ENCODE data around the gene ZNF324B. TPM values are rescaled to one million over a fixed set of nuclear protein-coding genes. Genes with fewer than 3 reads are reported as not detected.
"Not testable (repeated sequence)": the region's sequence is repeated elsewhere in the genome, so short reads cannot be mapped to it uniquely, and the experiment has no call there.

The ZNF324B gene
- total and polyA plus RNA-seq, 2 of the 8 experiments (the other 6 are each of a cell fraction or from before 2014, with no cell fraction given) = 2.9 to 6.0 TPM

DNA sequence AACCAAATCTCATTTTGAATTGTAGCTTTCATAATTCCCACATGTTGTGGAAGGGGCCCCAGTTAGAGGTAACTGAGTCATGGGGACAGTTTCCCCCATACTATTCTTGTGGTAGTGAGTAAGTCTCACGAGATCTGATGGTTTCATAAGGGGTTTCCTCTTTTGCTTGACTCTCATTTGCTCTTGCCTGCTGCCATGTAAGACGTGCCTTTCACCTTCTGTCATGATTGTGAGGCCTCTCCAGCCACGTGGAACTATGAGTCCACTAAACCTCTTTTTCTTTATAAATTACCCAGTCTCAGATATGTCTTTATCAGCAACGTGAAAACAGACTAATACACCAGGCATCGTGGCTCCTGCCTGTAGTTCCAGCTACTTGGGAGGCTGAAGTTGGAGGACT lies 1.4 kb upstream of the ZNF324B start:
- not testable (repeated sequence) for H3K4me3 ChIP-seq (ENCODE audit: extremely low read depth in 1 of 4, insufficient read depth in 2 of 4, low read depth in 3 of 4, low read length in 4 of 4); H4K5ac ChIP-seq (ENCODE audit: insufficient read length, low read depth, low read length); H2BK120ac ChIP-seq (replicated peaks; ENCODE audit: low read depth, low read length); FAIRE-seq; H4K20me1 ChIP-seq (replicated peaks in 1 of 2; ENCODE audit: control insufficient read depth in 1 of 2, insufficient read depth in 2 of 2, low read length in 2 of 2); H3K23ac ChIP-seq (ENCODE audit: insufficient read length); H4K8ac ChIP-seq (ENCODE audit: extremely low read depth, insufficient read depth, low read length); H3K79me1 ChIP-seq (ENCODE audit: low read depth, low read length); H3K79me2 ChIP-seq (ENCODE audit: control insufficient read depth in 1 of 2, insufficient read depth in 2 of 2, low read length in 2 of 2); H3K4me1 ChIP-seq (replicated peaks in 1 of 4; ENCODE audit: control insufficient read depth in 3 of 4, insufficient read depth in 4 of 4, low read length in 3 of 4); H3K36me3 ChIP-seq (ENCODE audit: control insufficient read depth in 2 of 4, insufficient read depth in 4 of 4, low read length in 3 of 4); DNase-seq (ENCODE audit: low read depth in 1 of 2, low spot score in 2 of 2); H3K18ac ChIP-seq (ENCODE audit: extremely low read depth, low read length); H3K23me2 ChIP-seq (ENCODE audit: low read depth, low read length); H3K4me2 ChIP-seq (ENCODE audit: insufficient read depth in 1 of 2, low read depth in 2 of 2, low read length in 2 of 2); H2BK20ac ChIP-seq (ENCODE audit: low read length); H3K56ac ChIP-seq (replicated peaks; ENCODE audit: insufficient read length, low read depth, low read length); H3K14ac ChIP-seq (ENCODE audit: insufficient read length); H2BK15ac ChIP-seq (ENCODE audit: low read length); H3K4ac ChIP-seq (replicated peaks; ENCODE audit: insufficient read length, low read depth, low read length); H2BK12ac ChIP-seq (ENCODE audit: low read depth, low read length); H3K27ac ChIP-seq (ENCODE audit: low read depth, low read length); H2AK5ac ChIP-seq (ENCODE audit: low read depth, low read length); H4K91ac ChIP-seq (replicated peaks; ENCODE audit: insufficient read length, low read length); H2BK5ac ChIP-seq (ENCODE audit: low read depth, low read length); H3K9ac ChIP-seq (replicated peaks in 1 of 4; ENCODE audit: extremely low read depth in 1 of 4, low read depth in 3 of 4, low read length in 3 of 4); H2AFZ ChIP-seq (ENCODE audit: low read length)
- WGBS, 2 experiments (ENCODE audit: extremely low coverage in 1 of 2, insufficient coverage in 1 of 2, insufficient read length in 1 of 2, insufficient replicate concordance in 2 of 2, low coverage in 1 of 2, low lambda C conversion rate in 2 of 2, missing lambda C conversion rate in 1 of 2) = 71% methylated on average over 5 of the region's 5 CpGs; no CpG with 5 or more reads in 1 of the 2 experiments
- peaks cover 14 to 17% of the 10 kb centered on the region in 2 experiments for H3K9me3 ChIP-seq (ENCODE audit: insufficient read depth in 2 of 2, low read depth in 1 of 2, low read length in 1 of 2)
- peaks cover 0 to 12% (median 6%) of the 10 kb centered on the region in 4 experiments; a peak in 3 of 7 replicates for H3K27me3 ChIP-seq (replicated peaks in 1 of 4; ENCODE audit: control insufficient read depth in 3 of 4, extremely low read depth in 1 of 4, insufficient read depth in 3 of 4, low read length in 3 of 4)
- POLR2A ChIA-PET (ENCODE audit: partially characterized antibody) = interaction anchor here (3.1 kb wide), 1 partner anchor 10 kb away, joined by 13 read pairs; the partner anchor contains the start of gene ZNF132
- CTCF ChIA-PET (ENCODE audit: partially characterized antibody) = interaction anchor here (0.6 kb wide), 2 partner anchors 26 to 34 kb away, joined by 3 to 5 read pairs; no protein-coding TSS in a partner anchor

All from H1 (cell line).